Chondrocyte (in vitro differentiated cells): ENCODE measurements around the gene HLCS. TPM values are rescaled to one million over a fixed set of nuclear protein-coding genes. Genes with fewer than 3 reads are reported as not detected.

Source experiments
- DNase-seq: peaks from one replicate; pipeline ENCODE4 v3.0.0; 2021; ENCODE audit warnings: mixed read lengths, low spot score
- H3K27ac Mint-ChIP-seq: one replicate; pipeline ENCODE4 v1.8.0; 2021; ENCODE audit warnings: mild to moderate bottlenecking, moderate library complexity, mixed read lengths; ENCODE audit not compliant: unreplicated experiment
- H3K27me3 Mint-ChIP-seq: 2 replicates; pipeline ENCODE4 v1.8.0; 2021; ENCODE audit warnings: low read depth, mixed read lengths
- H3K36me3 Mint-ChIP-seq: 2 replicates; pipeline ENCODE4 v1.8.0; 2021; ENCODE audit warnings: low read depth, mixed read lengths
- H3K4me1 Mint-ChIP-seq: 2 replicates; pipeline ENCODE4 v1.8.0; 2021; ENCODE audit warnings: low read depth, mild to moderate bottlenecking, mixed read lengths
- H3K4me3 Mint-ChIP-seq: one replicate; pipeline ENCODE4 v1.8.0; 2021; ENCODE audit warnings: mild to moderate bottlenecking, moderate library complexity, mixed read lengths; ENCODE audit not compliant: unreplicated experiment
- H3K9me3 Mint-ChIP-seq: 2 replicates; pipeline ENCODE4 v1.8.0; 2021; ENCODE audit warnings: low read depth, mixed read lengths
- CTCF ChIP-seq: fragments of 200-600 bp; sonication (generic); IDR thresholded peaks from 2 replicates; pipeline ENCODE4 v1.5.0; 2021; ENCODE audit warnings: antibody characterized with exemption, mild to moderate bottlenecking, moderate library complexity
- total RNA-seq: library from RNA; stranded (reverse); gene quantifications from 3 replicates; pipeline ENCODE4 v1.2.1, GENCODE V29; 2021

HLCS gene
- total RNA-seq, 1 donor from 2014 or later: 30.4 TPM

DNA sequence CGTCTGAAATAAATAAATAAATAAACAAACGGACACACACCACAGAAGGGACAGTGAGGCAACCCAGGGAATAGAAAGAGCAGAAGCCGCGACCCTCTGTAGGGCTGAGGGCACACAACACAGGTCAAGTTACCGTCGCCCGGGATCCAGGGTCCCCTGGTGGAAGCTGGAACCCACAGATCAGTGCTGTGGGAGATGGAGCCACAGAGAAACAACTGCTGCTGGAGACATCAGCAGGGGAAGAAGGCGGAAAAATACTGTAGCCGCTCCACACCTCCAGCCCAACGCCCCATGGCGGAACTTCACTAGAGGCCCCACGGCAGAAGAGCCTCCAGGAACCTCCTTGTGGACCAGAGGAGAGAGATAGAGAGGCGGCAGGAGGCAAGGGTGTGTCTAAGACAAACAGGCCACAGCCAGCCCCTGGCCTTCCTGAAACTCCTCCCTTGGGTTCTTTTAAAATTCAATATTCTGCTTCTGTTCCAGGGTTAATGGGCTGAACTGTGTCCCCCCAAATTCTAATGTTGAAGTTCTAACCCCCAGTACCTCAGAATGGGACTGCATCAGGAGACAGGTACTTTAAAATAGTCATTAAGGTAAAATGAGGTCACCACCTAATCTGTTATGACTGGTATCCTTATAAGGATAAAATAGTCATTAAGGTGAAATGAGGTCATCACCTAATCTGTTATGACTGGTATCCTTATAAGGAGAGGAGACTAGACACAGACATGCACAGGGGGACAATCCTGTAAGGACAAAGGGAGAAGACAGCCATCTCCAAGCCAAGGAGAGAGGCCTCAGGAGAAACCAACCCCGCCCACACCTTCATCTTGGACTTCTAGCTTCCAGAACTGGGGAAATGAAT is 7.7 kb upstream of the HLCS start:
- Mint-ChIP-seq H3K4me3 (no peak overlapping the region), H3K36me3 (no peaks in the 10 kb centered on the region), H3K27ac (no peak overlapping the region), H3K27me3 (no peaks in the 10 kb centered on the region), H3K9me3 (no peaks in the 10 kb centered on the region), H3K4me1 (peaks cover 8% of the 10 kb centered on the region)
- TF ChIP-seq CTCF: no peak
- no peak for DNase-seq

- no peaks in the 10 kb centered on the region for H3K36me3 Mint-ChIP-seq
- H3K27me3 Mint-ChIP-seq: no peaks in the 10 kb centered on the region
- DNase-seq: no peak
- no peaks in the 10 kb centered on the region for H3K9me3 Mint-ChIP-seq
- peaks cover 21% of the 10 kb centered on the region for H3K4me1 Mint-ChIP-seq
- no peak for TF ChIP-seq CTCF
- no peak overlapping the region for H3K27ac Mint-ChIP-seq
- H3K4me3 Mint-ChIP-seq: no peak overlapping the region
These were observed 2.5 kb upstream of the HLCS start for GRCh38 chr21:36968976-36969375.

DNA sequence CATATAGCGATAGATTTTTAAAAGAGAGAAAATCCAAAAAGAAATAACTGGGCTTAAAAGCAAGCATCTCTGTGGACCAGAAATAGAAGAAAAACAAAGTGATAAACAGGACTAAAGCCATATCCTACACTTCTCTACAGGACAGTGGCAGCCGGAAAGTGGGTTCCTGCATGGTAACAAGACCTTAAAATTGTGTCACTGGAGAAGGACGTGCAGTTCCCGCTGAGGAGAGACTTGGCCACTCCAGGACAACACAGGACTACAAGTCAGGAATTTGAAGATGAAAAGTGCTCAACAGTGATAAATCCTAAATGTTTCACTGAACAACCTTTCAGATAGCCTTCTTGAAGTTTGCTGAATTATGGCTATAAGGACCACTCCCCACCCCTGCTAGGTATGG is 1.9 kb upstream of the HLCS start:
- H3K4me3 Mint-ChIP-seq: no peak overlapping the region
- no peak for TF ChIP-seq CTCF
- no peaks in the 10 kb centered on the region for H3K36me3 Mint-ChIP-seq
- no peaks in the 10 kb centered on the region for H3K27me3 Mint-ChIP-seq
- H3K27ac Mint-ChIP-seq: no peak overlapping the region
- no peaks in the 10 kb centered on the region for H3K9me3 Mint-ChIP-seq
- no peak for DNase-seq
- peaks cover 21% of the 10 kb centered on the region for H3K4me1 Mint-ChIP-seq

DNA sequence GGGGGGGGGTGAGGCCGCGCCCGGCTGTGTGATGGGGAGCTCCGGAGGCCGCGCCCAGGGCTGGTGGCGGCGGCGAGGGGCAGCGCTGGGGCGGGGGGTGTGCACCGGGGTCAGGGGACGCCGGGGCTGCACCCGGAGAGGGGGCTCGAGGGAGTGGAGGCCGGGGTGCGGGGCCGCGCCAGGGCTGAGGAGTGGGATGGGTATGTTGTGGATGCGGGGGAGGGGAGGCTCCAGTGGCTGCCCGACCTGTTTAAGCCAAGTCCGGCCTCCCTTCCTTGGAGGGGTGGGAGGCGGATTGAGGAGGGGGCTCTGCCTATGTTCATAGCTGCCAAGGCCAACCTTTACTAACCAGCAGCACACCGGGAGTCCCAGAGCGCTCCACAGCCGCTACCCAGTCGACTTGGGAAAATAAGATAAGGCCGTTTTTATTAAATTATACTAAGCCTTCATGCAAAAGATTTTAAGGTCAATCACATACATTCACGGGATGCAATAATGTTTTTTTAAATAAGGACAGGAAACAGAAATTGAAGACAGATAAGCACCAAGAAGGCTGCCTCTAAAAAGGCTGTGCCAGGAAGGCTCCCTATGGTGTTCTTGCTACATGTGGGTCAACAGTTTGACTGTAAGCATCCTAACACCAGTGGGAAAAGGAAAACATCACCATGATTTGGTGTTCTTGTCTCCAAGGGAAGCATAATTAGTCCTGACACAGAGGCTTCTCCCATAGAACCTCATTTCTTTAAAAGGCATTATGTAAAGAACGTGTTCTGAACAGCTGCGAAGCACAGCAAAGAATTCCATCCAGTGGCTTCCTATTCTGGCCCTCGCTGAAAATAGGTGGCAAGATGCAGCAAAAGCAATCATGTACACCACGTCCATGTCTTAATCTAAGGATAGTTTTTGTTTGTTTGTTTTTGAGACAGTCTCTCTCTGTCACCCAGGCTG is 626 bp upstream of the HLCS start:
- Mint-ChIP-seq H3K9me3 (no peaks in the 10 kb centered on the region), H3K27me3 (no peaks in the 10 kb centered on the region), H3K4me1 (peaks cover 21% of the 10 kb centered on the region), H3K4me3 (peak overlapping the region; percentile 74), H3K36me3 (no peaks in the 10 kb centered on the region), H3K27ac (peak overlapping the region; percentile 53)
- DNase-seq: no peak
- TF ChIP-seq CTCF: no peak

- peak overlapping the region; percentile 76 for H3K4me3 Mint-ChIP-seq
- no peak for DNase-seq
- H3K27ac Mint-ChIP-seq: peak overlapping the region; percentile 88
- peaks cover 21% of the 10 kb centered on the region for H3K4me1 Mint-ChIP-seq
- H3K36me3 Mint-ChIP-seq: peaks cover 4% of the 10 kb centered on the region
- no peak for TF ChIP-seq CTCF
- H3K27me3 Mint-ChIP-seq: no peaks in the 10 kb centered on the region
- H3K9me3 Mint-ChIP-seq: no peaks in the 10 kb centered on the region
These were observed 776 bp downstream of the HLCS start for GRCh38 chr21:36965720-36966065.
